Activated T-cell treated with anti-CD3 and anti-CD28 coated beads, Interleukin-2, amount 50 U/mL, for 4 hours (primary cell): ENCODE measurements around the gene NPM1. TPM values are rescaled to one million over a fixed set of nuclear protein-coding genes. Genes with fewer than 3 reads are reported as not detected.
"Not testable (repeated sequence)": the region's sequence is repeated elsewhere in the genome, so short reads cannot be mapped to it uniquely, and the experiment has no call there.

Experiments used
- ATAC-seq, 2 donors: fragments of 200-7000 bp; cut with Tn5 transposase; one replicate each; pipeline ENCODE4 v1.10.0; 2021
- DNase-seq: peaks from one replicate; pipeline ENCODE4 v3.0.0-alpha.2; 2020
- H3K27me3 Mint-ChIP-seq: one replicate; pipeline ENCODE4 v1.8.0; 2021; ENCODE audit warnings: low read depth, mixed read lengths
- H3K36me3 Mint-ChIP-seq: one replicate; pipeline ENCODE4 v1.8.0; 2022; ENCODE audit warnings: mixed read lengths; ENCODE audit not compliant: insufficient read depth
- H3K4me1 Mint-ChIP-seq: one replicate; pipeline ENCODE4 v1.8.0; 2021; ENCODE audit warnings: low read depth, mixed read lengths
- H3K4me3 Mint-ChIP-seq: one replicate; pipeline ENCODE4 v1.8.0; 2021; ENCODE audit warnings: mild to moderate bottlenecking, moderate library complexity, mixed read lengths
- H3K9me3 Mint-ChIP-seq: one replicate; pipeline ENCODE4 v1.8.0; 2021; ENCODE audit warnings: mixed read lengths
- total RNA-seq, 3 donors: library from RNA; stranded (reverse); gene quantifications; one replicate each; pipeline ENCODE4 v1.2.1, GENCODE V29; 2021

NPM1 gene
- total RNA-seq, 3 donors from 2014 or later = 4,555 to 4,927 (median 4,895) TPM

DNA sequence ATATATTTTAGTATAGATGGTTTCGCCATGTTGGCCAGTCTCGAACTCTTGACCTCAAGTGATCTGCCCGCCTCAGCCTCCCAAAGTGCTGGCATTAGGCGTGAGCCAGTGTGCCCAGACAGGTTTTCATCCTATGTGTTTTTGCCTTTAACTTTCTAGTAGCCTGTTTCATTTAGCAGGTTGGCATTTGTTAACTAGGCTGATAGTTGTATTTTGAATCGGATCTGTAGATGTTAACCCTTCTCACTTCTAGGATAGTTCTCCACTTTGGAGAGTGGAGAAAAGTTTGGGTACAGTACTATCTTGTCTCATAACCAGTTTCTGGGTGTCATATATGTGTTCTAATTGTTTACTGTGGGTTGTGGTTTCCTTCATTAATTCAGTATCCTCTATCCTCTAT, 24.5 kb downstream of the NPM1 start:
- Mint-ChIP-seq H3K36me3 (peaks cover 51% of the 10 kb centered on the region), H3K27me3 (no peaks in the 10 kb centered on the region), H3K4me1 (peaks cover 18% of the 10 kb centered on the region), H3K4me3 (no peak overlapping the region), H3K9me3 (no peaks in the 10 kb centered on the region)
- ATAC-seq (no peak), DNase-seq (no peak)

DNA sequence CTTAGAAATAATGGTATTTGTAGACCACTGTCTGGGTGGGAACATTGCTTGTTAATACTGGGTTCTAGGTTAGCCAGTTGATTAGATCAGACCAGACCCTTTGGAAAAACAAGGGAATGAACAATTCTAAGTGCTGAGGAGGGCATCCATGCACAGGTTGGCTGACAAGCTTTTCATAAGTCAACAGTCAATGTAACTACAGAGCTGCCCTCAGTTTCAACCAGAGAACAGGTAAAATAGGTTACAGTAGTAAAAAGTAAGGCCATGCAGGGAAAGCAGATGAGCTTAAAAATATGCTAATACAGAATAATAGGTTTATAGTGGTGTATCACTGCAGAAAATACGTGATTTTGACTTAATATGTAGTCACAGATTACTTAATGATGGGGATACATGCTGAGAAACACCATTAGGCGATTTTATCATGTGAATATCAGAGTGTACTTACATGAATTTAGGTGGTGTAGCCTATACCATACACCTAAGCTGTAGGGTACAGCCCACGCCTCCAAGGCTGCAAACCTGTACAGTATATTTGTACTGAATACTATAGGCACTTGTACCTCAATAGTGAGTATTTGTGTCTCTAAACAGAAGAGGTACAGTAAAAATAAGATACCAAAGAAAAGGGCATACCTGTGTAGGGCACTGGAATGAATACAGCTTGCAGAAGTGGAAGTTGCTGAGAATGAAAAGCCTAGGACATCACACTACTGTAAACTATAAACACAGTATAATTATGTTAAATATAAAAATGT, 25.7 kb downstream of the NPM1 start:
- Mint-ChIP-seq H3K36me3 (peaks cover 40% of the 10 kb centered on the region), H3K9me3 (no peaks in the 10 kb centered on the region), H3K4me1 (peaks cover 9% of the 10 kb centered on the region), H3K27me3 (no peaks in the 10 kb centered on the region), H3K4me3 (no peak overlapping the region)
- DNase-seq (no peak), ATAC-seq (peak in 1 of 2 donors; percentile 15)

DNA sequence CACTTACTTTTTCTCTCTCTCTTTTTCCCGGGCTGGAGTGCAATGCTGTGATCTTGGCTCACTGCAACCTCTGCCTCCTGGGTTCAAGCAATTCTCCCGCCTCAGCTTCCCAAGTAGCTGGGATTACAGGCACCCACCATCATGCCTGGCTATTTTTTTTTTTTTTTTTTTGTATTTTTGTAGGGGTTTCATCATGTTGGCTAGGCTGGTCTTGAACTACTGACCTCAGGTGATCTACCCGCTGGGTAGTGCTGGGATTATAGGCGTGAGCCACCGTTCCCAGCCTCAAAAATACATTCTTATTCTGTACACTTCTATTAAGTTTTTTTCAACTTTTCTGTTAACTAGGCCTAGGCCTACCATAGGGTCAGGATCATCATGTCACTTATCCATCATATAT, 26.3 kb downstream of the NPM1 start:
- ATAC-seq, DNase-seq, H3K9me3 Mint-ChIP-seq, H3K4me1 Mint-ChIP-seq, H3K4me3 Mint-ChIP-seq, H3K27me3 Mint-ChIP-seq: not testable (repeated sequence)
- peaks cover 35% of the 10 kb centered on the region for H3K36me3 Mint-ChIP-seq

DNA sequence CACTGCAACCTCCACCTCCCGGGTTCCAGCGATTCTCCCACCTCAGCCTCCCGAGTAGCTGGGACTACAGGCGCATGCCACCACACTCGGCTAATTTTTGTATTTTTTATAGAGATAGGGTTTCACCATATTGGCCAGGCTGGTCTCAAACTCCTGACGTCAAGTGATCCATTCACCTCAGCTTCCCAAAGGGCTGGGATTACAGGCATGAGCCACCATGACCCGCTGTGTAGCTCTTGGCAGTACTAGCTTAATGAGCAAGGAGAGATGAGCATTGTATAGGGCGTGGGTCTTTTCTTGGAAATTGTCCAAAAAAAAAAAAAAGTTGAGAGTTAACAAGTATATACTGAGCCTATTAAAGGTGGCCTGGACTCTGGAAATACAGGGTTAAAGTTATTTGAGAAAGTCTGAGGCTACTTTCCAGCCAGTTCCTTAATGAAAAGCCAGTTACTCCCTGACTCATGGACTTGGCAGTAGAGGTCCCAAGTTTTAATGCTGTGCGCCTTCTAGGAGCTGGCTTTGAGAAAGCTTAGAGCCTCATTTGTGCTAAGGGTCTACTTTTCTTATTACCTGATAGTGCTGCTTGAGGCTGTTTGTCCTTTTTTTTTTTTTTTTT, 27.6 kb downstream of the NPM1 start:
- Mint-ChIP-seq H3K4me1 (peaks cover 7% of the 10 kb centered on the region), H3K36me3 (peaks cover 26% of the 10 kb centered on the region), H3K9me3 (no peaks in the 10 kb centered on the region), H3K27me3 (peaks cover 2% of the 10 kb centered on the region), H3K4me3 (no peak overlapping the region)
- ATAC-seq (no peak), DNase-seq (no peak)

DNA sequence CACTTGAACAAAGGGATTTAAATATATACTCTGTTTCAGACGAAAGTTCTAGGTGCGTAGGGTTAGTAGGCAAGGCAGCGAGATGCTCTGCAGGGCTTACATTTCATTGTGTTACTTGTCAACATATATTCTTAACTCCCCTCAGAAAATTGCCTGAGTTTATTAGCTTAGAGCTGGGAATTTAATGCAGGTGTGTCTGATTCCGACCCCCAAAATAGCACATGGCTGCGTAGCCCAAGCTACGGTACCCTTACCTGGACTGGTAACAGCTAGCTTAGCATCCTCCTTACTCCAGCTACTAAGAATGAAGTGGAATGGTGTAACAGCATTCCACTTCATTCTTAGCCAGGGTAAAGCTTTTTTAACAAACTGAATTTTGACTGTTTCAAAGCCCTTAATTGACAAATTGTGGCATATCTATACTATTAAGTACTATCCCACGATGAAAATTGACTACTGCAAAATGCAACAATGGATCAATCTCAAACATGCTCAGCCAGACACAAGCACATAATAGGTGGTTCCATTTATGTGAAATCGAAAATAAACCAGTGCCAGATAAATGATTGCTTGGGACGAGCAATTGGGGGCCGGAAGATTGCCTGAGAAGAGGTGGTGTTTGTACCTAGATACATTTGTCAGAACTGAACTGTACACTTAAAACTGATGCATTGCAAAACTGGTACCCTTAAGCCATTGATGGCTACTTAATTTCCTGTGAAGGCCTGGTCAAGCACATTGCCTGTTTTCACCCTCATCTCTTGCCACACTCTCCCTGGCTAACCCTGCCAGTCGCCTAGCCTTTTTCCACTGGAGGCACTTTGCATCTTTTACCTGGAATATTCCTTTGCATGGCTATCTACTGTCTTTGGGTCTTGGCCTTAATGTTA, 28.8 kb downstream of the NPM1 start:
- Mint-ChIP-seq H3K36me3 (peaks cover 16% of the 10 kb centered on the region), H3K27me3 (peaks cover 11% of the 10 kb centered on the region), H3K4me3 (no peak overlapping the region), H3K9me3 (no peaks in the 10 kb centered on the region), H3K4me1 (peaks cover 12% of the 10 kb centered on the region)
- ATAC-seq (no peak), DNase-seq (no peak)

DNA sequence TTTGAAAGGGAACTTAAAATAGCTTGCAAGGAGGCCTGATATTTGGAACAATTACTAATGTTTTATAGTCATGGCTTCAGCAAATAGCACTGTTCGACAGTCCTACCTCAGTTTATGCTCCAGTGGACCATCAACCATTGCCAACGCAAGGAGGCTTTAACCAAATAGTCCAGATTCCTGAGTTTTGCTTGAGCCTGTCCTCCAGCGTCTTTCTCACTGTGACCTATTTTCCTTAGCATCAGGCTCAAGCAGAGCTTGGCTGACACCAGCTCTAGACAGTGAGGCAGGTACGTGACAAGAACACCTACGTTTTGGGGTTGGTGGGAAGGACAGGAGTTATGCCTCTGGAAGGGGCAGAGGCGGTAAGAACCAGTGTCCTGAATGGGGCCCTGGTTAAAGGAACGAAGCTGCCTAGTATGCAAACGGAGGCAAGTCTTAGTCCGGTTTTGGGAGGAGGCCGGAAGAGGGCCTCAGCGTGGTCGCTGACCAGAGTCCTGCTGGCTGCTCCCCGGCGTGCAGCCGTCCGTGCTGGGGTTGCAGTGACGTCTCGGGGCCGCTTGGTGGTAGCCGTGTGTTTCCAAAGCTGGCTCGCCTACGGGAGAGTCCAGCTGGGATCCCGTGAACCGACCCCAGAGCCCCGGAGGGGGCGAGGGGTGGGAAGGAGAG, 30.8 kb downstream of the NPM1 start:
- ATAC-seq (peak; percentile 38 to 41), DNase-seq (peak; percentile 23)
- peak overlapping the region; percentile 73 for H3K4me3 Mint-ChIP-seq
- no peaks in the 10 kb centered on the region for H3K36me3 Mint-ChIP-seq
- H3K9me3 Mint-ChIP-seq = no peaks in the 10 kb centered on the region
- peaks cover 18% of the 10 kb centered on the region for H3K27me3 Mint-ChIP-seq
- peaks cover 12% of the 10 kb centered on the region for H3K4me1 Mint-ChIP-seq

DNA sequence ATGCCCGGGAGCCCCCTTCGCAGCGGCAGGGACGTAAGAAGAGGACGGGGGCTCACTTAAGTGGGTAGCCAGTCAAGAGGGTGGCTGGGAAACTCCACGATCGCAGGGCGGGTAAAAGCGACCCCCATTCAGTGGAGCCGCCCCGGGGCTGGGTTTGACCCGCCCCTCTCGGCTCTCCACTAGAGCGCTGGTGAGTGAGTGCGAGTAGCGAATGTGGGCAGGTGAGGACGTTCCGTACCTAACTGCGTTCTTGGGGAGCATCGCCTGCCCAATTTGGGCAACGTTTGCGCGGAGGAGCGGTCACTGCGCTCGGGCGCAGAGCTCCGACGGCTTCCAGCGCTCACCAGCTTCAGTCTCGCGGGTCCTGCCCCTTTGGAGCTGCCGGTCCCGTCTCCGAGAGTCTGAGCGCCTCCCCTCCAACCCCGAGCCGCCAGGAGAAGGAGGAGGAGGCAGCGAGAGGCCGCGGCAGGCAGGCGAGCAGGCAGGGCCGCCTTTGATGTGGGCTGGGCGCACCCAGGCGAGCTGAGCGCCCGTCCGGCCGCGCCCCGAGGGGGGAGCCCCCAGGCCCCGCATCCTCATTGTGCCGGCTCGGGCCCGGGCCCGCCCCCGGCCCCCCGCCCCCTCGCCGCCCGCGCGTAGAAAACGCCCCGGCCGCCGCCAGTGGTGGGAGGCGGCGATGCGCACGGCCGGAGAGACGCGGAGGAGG, 31.5 kb downstream of the NPM1 start, which contains the start of gene FGF18:
TSS of gene FGF18 (plus strand) at position 666 of the 706 bp plus-strand sequence. CDS start 553 bp downstream, outside the sequence.
- Mint-ChIP-seq H3K27me3 (peaks cover 19% of the 10 kb centered on the region), H3K9me3 (no peaks in the 10 kb centered on the region), H3K36me3 (no peaks in the 10 kb centered on the region), H3K4me1 (peaks cover 12% of the 10 kb centered on the region), H3K4me3 (peak within 1 kb of the TSS; percentile 77)
- ATAC-seq (peak; percentile 32 to 47), DNase-seq (no peak)

DNA sequence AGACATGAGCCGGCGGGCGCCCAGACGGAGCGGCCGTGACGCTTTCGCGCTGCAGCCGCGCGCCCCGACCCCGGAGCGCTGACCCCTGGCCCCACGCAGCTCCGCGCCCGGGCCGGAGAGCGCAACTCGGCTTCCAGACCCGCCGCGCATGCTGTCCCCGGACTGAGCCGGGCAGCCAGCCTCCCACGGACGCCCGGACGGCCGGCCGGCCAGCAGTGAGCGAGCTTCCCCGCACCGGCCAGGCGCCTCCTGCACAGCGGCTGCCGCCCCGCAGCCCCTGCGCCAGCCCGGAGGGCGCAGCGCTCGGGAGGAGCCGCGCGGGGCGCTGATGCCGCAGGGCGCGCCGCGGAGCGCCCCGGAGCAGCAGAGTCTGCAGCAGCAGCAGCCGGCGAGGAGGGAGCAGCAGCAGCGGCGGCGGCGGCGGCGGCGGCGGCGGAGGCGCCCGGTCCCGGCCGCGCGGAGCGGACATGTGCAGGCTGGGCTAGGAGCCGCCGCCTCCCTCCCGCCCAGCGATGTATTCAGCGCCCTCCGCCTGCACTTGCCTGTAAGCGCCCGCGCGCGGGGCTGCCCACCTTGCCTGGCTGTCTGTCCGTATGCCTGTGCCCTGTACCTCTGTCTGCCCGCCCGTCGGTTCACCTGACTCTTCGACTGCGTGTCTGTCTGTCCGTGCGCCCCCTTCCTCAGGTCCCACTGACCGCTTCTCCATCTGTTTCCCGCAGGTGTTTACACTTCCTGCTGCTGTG, 32.2 kb downstream of the NPM1 start:
- H3K9me3 Mint-ChIP-seq = no peaks in the 10 kb centered on the region
- peak overlapping the region; percentile 77 for H3K4me3 Mint-ChIP-seq
- peaks cover 12% of the 10 kb centered on the region for H3K4me1 Mint-ChIP-seq
- DNase-seq = no peak
- no peaks in the 10 kb centered on the region for H3K36me3 Mint-ChIP-seq
- ATAC-seq = peak; percentile 57 to 60
- peaks cover 19% of the 10 kb centered on the region for H3K27me3 Mint-ChIP-seq

DNA sequence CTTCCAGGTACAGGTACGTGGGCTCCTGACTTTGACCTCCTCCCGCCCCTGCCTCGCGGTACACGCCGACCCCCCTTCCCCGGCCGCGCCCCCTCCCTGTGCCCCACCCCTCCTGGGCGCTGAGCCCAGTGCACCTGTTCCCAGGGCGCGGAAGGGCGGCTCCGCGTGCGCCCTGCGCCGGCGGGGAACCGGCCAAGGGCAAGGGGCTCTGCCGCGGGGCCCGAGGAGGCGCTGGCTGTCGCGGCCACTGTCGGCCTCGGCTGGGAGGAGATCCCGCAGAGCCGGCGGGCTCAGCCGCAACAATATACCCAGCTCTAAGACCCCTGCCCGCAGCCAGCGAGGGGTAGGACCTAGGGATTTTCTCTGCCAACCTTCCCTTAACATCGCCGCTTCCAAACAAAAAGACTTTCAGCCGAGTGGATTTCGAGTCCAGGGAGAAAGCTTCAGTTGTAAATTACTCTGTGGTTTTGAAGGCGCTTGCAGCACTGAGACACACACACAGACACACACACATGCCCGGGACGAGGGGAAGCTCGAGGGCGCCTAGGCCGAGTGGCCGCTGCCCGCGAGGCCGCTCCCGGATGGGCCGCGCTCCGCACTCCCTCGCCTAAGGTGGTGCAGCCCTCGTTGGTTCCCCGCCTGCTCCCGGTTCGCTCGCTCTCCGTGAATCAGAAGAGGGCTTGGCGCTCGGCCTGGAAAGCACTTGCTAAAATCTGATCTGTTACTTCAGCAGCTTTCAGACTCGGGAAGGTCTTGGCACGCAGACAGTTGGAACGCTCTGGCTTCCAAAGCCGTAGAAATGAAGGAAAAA, 33.0 kb downstream of the NPM1 start:
- no peaks in the 10 kb centered on the region for H3K9me3 Mint-ChIP-seq
- peaks cover 19% of the 10 kb centered on the region for H3K27me3 Mint-ChIP-seq
- peak overlapping the region; percentile 77 for H3K4me3 Mint-ChIP-seq
- DNase-seq (no peak), ATAC-seq (no peak)
- no peaks in the 10 kb centered on the region for H3K36me3 Mint-ChIP-seq
- H3K4me1 Mint-ChIP-seq = peaks cover 12% of the 10 kb centered on the region

DNA sequence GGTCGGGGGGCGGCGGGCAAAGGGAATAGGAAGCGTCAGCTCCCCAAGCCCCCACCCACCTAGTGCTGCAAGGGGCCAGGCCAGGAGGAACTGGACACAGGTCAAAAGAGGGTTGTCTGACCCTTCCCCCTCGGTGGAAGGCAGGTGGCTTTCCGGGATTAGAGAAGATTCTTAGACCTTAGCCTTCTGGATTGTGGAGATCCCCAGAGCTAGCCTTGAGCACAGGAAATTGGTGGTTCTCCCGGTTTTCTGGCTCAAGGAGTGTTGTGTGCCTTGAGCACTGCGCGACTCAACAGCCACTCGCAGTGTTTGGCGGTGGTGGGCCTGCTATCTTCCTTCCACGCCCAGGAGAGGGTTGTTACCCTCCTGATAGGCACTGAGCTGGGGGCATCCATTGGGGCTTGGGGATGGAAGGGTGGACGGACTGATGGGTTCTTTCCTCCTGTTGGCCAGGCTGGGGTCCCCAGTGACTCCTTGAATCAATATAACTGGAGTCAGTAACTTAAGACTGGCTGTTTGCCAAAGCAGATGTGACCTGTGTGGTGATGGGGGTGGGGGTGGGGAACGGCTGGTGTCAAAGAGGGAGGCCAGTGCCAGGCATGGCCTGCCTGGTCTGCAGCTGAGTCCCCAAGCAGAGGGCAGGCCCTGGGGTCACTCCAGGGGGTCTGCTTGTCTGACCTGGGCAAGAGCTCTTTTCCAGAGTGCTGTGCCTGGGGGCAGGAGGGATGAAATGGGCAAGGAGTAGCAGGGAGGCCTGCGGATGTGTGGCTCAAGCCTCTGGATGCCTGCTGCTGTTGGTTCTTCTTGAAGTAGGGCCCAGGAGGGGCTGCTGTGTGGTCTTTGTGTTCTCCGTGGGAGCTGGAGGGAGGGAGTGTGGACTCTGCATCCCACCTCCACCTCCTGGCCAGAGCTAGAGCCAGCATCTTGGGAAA, 33.9 kb downstream of the NPM1 start:
- H3K27me3 Mint-ChIP-seq = peaks cover 19% of the 10 kb centered on the region
- no peaks in the 10 kb centered on the region for H3K36me3 Mint-ChIP-seq
- H3K9me3 Mint-ChIP-seq = no peaks in the 10 kb centered on the region
- ATAC-seq (no peak), DNase-seq (no peak)
- no peak overlapping the region for H3K4me3 Mint-ChIP-seq
- peaks cover 12% of the 10 kb centered on the region for H3K4me1 Mint-ChIP-seq

DNA sequence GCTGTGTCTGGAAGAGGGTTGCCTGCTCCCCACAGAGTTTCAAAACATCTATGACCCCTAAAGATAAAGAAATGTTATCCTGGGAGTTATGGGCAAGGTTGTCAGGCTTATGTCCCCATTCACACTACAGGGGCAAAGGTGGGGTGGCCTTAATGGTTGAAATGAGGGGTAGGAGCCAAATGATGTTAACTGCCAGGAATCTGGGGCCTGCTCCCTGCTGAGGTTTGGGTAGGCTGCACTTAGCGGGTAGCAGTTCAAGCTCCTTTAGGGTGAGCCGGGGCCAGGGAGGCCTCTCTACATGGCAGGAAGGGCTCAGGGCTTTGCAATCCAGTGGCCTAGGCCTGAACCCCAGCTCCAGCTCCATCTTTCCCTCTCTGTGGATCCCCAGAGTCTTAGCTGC, 34.8 kb downstream of the NPM1 start:
- no peaks in the 10 kb centered on the region for H3K9me3 Mint-ChIP-seq
- H3K4me1 Mint-ChIP-seq = peaks cover 12% of the 10 kb centered on the region
- ATAC-seq (no peak), DNase-seq (no peak)
- H3K4me3 Mint-ChIP-seq = no peak overlapping the region
- H3K27me3 Mint-ChIP-seq = peaks cover 19% of the 10 kb centered on the region
- H3K36me3 Mint-ChIP-seq = no peaks in the 10 kb centered on the region
